ENCODE measurements around the gene COL1A2. TPM values are rescaled to one million over a fixed set of nuclear protein-coding genes. Genes with fewer than 3 reads are reported as not detected.

The COL1A2 gene
- total RNA-seq, 1 experiment from 2014 or later = 144 TPM

DNA sequence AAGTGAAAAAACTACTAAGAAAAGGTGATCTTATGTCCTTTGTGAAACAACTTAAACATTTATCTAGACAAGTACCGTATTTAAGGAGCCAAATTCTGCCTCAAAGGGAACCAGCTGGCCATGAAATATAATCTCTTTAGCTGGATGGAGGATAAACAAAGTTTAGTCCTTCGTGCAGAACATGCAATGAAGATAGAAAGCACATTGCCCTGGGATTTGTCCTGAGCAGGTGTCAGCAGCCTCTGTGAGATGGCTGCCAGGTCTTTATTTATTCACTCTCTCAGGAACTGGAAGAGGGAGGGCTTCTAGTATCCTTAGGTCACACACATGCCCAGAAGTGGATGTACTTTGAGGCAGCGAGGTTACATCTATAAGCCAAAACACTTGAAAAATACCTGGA is 57.5 kb downstream of the COL1A2 start:
- CTCF ChIA-PET = no interaction called here
- POLR2A ChIA-PET (ENCODE audit: low non-redundant PET) = no interaction called here
- Histone ChIP-seq H3K4me1 (ENCODE audit: insufficient read depth, low read length, poor library complexity, severe bottlenecking) (no peaks in the 10 kb centered on the region), H3K27me3 (replicated peaks; ENCODE audit: insufficient read depth, low read depth, low read length, poor library complexity) (no peaks in the 10 kb centered on the region), H3K36me3 (ENCODE audit: insufficient read depth, low read length, poor library complexity, severe bottlenecking) (no peaks in the 10 kb centered on the region), H3K4me3 (ENCODE audit: low read depth, low read length, poor library complexity, severe bottlenecking) (no peak overlapping the region), H3K27ac (ENCODE audit: low read depth, low read length, poor library complexity, severe bottlenecking) (no peak overlapping the region), H3K9me3 (ENCODE audit: low read depth, low read length, poor library complexity, severe bottlenecking) (no peaks in the 10 kb centered on the region)
- intact Hi-C loops (cut with micrococcal nuclease; ENCODE audit: unreplicated experiment) = no loop called here
- no TSS peak for BruUV-seq (replicated peaks)
- TF ChIP-seq, protein P1, sequence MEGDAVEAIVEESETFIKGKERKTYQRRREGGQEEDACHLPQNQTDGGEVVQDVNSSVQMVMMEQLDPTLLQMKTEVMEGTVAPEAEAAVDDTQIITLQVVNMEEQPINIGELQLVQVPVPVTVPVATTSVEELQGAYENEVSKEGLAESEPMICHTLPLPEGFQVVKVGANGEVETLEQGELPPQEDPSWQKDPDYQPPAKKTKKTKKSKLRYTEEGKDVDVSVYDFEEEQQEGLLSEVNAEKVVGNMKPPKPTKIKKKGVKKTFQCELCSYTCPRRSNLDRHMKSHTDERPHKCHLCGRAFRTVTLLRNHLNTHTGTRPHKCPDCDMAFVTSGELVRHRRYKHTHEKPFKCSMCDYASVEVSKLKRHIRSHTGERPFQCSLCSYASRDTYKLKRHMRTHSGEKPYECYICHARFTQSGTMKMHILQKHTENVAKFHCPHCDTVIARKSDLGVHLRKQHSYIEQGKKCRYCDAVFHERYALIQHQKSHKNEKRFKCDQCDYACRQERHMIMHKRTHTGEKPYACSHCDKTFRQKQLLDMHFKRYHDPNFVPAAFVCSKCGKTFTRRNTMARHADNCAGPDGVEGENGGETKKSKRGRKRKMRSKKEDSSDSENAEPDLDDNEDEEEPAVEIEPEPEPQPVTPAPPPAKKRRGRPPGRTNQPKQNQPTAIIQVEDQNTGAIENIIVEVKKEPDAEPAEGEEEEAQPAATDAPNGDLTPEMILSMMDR (conservative IDR thresholded peaks at IDR 0.05; ENCODE audit: low read depth, low read length) = no peak
- TF ChIP-seq EZH2 (IDR thresholded peaks at IDR 0.05; ENCODE audit: borderline replicate concordance, low read depth, low read length, poor library complexity, severe bottlenecking) = no peak
- no peak for DNase-seq (ENCODE audit: low spot score)

DNA sequence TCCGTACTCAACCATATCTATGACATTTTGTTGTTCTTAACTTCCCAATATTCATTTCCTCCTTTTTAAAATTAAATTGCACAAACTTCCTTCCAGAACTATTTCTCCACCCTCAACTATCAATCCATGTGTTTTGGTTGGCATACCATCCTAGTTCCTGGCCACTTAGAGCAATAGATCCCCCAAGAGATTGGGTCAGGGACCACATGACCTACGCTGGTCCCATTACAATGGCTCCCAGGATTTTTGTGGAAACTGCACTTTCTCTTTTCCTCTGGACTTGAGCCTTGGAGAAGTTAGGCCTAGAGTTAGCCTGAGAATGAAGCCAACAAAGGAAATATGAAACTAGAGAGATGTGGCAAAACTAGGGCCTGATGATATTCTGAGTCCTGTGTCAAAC is 59.2 kb downstream of the COL1A2 start:
- Histone ChIP-seq H3K4me3 (ENCODE audit: low read depth, low read length, poor library complexity, severe bottlenecking) (no peak overlapping the region), H3K9me3 (ENCODE audit: low read depth, low read length, poor library complexity, severe bottlenecking) (no peaks in the 10 kb centered on the region), H3K27me3 (replicated peaks; ENCODE audit: insufficient read depth, low read depth, low read length, poor library complexity) (no peaks in the 10 kb centered on the region), H3K4me1 (ENCODE audit: insufficient read depth, low read length, poor library complexity, severe bottlenecking) (no peaks in the 10 kb centered on the region), H3K36me3 (ENCODE audit: insufficient read depth, low read length, poor library complexity, severe bottlenecking) (no peaks in the 10 kb centered on the region), H3K27ac (ENCODE audit: low read depth, low read length, poor library complexity, severe bottlenecking) (no peak overlapping the region)
- intact Hi-C loops (cut with micrococcal nuclease; ENCODE audit: unreplicated experiment) = no loop called here
- ChIA-PET CTCF (interaction anchor here (0.7 kb wide), 1 partner anchor 541 kb away, joined by 3 read pairs; no protein-coding TSS in a partner anchor), POLR2A (ENCODE audit: low non-redundant PET) (no interaction called here)
- BruUV-seq (replicated peaks) = no TSS peak
- TF ChIP-seq EZH2 (IDR thresholded peaks at IDR 0.05; ENCODE audit: borderline replicate concordance, low read depth, low read length, poor library complexity, severe bottlenecking) = no peak
- TF ChIP-seq, protein P1 (conservative IDR thresholded peaks at IDR 0.05; ENCODE audit: low read depth, low read length) = no peak
- DNase-seq (ENCODE audit: low spot score) = no peak

DNA sequence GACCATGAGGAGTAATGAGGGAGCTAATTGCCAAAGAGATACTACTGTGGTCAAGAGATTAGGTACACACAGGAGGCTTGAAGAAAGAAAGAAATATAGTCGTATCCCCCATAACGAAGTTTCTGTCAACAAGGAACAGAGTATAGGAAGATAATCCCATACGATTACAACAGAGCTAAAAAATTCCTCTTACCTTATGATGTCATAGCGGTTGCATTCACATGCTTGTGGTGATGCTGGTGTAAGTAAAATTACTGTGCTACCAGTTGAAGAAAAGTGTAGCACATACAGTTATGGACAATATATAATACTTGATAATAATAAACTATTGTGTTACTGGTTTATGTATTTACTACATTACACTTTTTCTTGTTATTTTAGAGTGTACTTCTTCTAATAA is 63.3 kb downstream of the COL1A2 start:
- H3K4me1 ChIP-seq (ENCODE audit: insufficient read depth, low read length, poor library complexity, severe bottlenecking) = no peaks in the 10 kb centered on the region
- ChIA-PET POLR2A (ENCODE audit: low non-redundant PET) (no interaction called here), CTCF (no interaction called here)
- no peak for TF ChIP-seq EZH2 (IDR thresholded peaks at IDR 0.05; ENCODE audit: borderline replicate concordance, low read depth, low read length, poor library complexity, severe bottlenecking)
- TF ChIP-seq, protein P1 (conservative IDR thresholded peaks at IDR 0.05; ENCODE audit: low read depth, low read length) = no peak
- H3K36me3 ChIP-seq (ENCODE audit: insufficient read depth, low read length, poor library complexity, severe bottlenecking) = no peaks in the 10 kb centered on the region
- no TSS peak for BruUV-seq (replicated peaks)
- no peak for DNase-seq (ENCODE audit: low spot score)
- no peak overlapping the region for H3K27ac ChIP-seq (ENCODE audit: low read depth, low read length, poor library complexity, severe bottlenecking)
- no peaks in the 10 kb centered on the region for H3K9me3 ChIP-seq (ENCODE audit: low read depth, low read length, poor library complexity, severe bottlenecking)
- intact Hi-C loops (cut with micrococcal nuclease; ENCODE audit: unreplicated experiment) = no loop called here
- no peaks in the 10 kb centered on the region for H3K27me3 ChIP-seq (replicated peaks; ENCODE audit: insufficient read depth, low read depth, low read length, poor library complexity)
- no peak overlapping the region for H3K4me3 ChIP-seq (ENCODE audit: low read depth, low read length, poor library complexity, severe bottlenecking)
